Fibroblast of villous mesenchyme (primary cell): ENCODE data around the gene CYB5RL. TPM values are rescaled to one million over a fixed set of nuclear protein-coding genes. Genes with fewer than 3 reads are reported as not detected.
"Not testable (repeated sequence)": the region's sequence is repeated elsewhere in the genome, so short reads cannot be mapped to it uniquely, and the experiment has no call there.

Experiments used
- DNase-seq: peaks from one replicate; pipeline ENCODE4 v3.0.0-alpha.2; 2010; ENCODE audit warnings: low read depth
- H3K4me3 ChIP-seq: 2 replicates; pipeline ENCODE4 v1.5.1; 2011; ENCODE audit warnings: low read depth, mild to moderate bottlenecking, low read length
- CTCF ChIP-seq: IDR thresholded peaks from 2 replicates; pipeline ENCODE4 v1.5.1; 2012; ENCODE audit warnings: low read depth, mild to moderate bottlenecking, low read length; ENCODE audit not compliant: insufficient read depth
- total RNA-seq: library from RNA; depleted of rRNA; stranded (reverse); fragments of >200 nt; gene quantifications from 2 replicates; pipeline ENCODE4 v1.2.3, GENCODE V29; 2012

Gene CYB5RL
- total RNA-seq, 1 donor = 4.3 TPM

GRCh38 chr1:54234284-54234683 lies 34.5 kb upstream of the CYB5RL start:
- TF ChIP-seq CTCF = no peak
- no peak overlapping the region for H3K4me3 ChIP-seq
- no peak for DNase-seq

GRCh38 chr1:54233196-54233595 lies 33.4 kb upstream of the CYB5RL start:
- not testable (repeated sequence) for DNase-seq

GRCh38 chr1:54230507-54231339 lies 30.9 kb upstream of the CYB5RL start:
- no peak for TF ChIP-seq CTCF
- no peak overlapping the region for H3K4me3 ChIP-seq
- DNase-seq = no peak

More at GRCh38 chr1:54233196-54233595, 33.4 kb upstream of the CYB5RL start:
- not testable (repeated sequence) for H3K4me3 ChIP-seq

- no peak overlapping the region for H3K4me3 ChIP-seq
- DNase-seq = peak; percentile 7
- TF ChIP-seq CTCF = no peak
Measured at GRCh38 chr1:54229281-54229891, 29.6 kb upstream of the CYB5RL start.

- no peak for TF ChIP-seq CTCF
- no peak overlapping the region for H3K4me3 ChIP-seq
- no peak for DNase-seq
Measured at GRCh38 chr1:54228638-54229079, 28.8 kb upstream of the CYB5RL start.

- no peak for TF ChIP-seq CTCF
- DNase-seq = no peak
- no peak overlapping the region for H3K4me3 ChIP-seq
Measured at GRCh38 chr1:54227891-54228310, 28.1 kb upstream of the CYB5RL start.

- TF ChIP-seq CTCF = no peak
- H3K4me3 ChIP-seq = no peak overlapping the region
- peak; percentile 52 for DNase-seq
Measured at GRCh38 chr1:54227091-54227602, 27.3 kb upstream of the CYB5RL start.
